ENCODE data around the gene SDS.

The SDS gene

GRCh38 chr12:113440947-113441782 is 37.5 kb upstream of the SDS start:
- TF ChIP-seq ESRRG (CRISPR knock-in tag; IDR thresholded peaks at IDR 0.05), result no peak
- TF ChIP-seq PPARA (CRISPR knock-in tag; IDR thresholded peaks at IDR 0.05; ENCODE audit: borderline replicate concordance), result no peak
- no peak for TF ChIP-seq ZC3H10 (CRISPR knock-in tag; IDR thresholded peaks at IDR 0.05)
- TF ChIP-seq ISL1 (CRISPR knock-in tag; IDR thresholded peaks at IDR 0.05), result no peak
- TF ChIP-seq SNAI2 (CRISPR knock-in tag; IDR thresholded peaks at IDR 0.05), result no peak
- no peak for ATAC-seq

GRCh38 chr12:113440336-113440735 is 36.6 kb upstream of the SDS start:
- TF ChIP-seq TSHZ2 (CRISPR knock-in tag; IDR thresholded peaks at IDR 0.05), result no peak
- ATAC-seq, result no peak

- TF ChIP-seq ZFP30 (CRISPR knock-in tag; IDR thresholded peaks at IDR 0.05) (no peak), CSRNP3 (CRISPR knock-in tag; IDR thresholded peaks at IDR 0.05) (no peak)
- peak; percentile 87 for ATAC-seq
Observed at GRCh38 chr12:113439606-113440030, 35.9 kb upstream of the SDS start.

GRCh38 chr12:113439301-113439597 is 35.6 kb upstream of the SDS start:
- no peak for TF ChIP-seq ARNTL (CRISPR knock-in tag; IDR thresholded peaks at IDR 0.05; ENCODE audit: borderline replicate concordance, low read depth)
- no peak for TF ChIP-seq ISL1 (CRISPR knock-in tag; IDR thresholded peaks at IDR 0.05)
- no peak for TF ChIP-seq CSDC2 (CRISPR knock-in tag; IDR thresholded peaks at IDR 0.05)
- no peak for TF ChIP-seq BACH2 (CRISPR knock-in tag; IDR thresholded peaks at IDR 0.05; ENCODE audit: borderline replicate concordance)
- TF ChIP-seq GLIS3 (CRISPR knock-in tag; IDR thresholded peaks at IDR 0.05), result no peak
- no peak for TF ChIP-seq ZC3H10 (CRISPR knock-in tag; IDR thresholded peaks at IDR 0.05)
- TF ChIP-seq ZFP3 (CRISPR knock-in tag; IDR thresholded peaks at IDR 0.05), result no peak
- TF ChIP-seq TOX (CRISPR knock-in tag; IDR thresholded peaks at IDR 0.05; ENCODE audit: borderline replicate concordance), result no peak
- no peak for TF ChIP-seq ZNF565 (CRISPR knock-in tag; conservative IDR thresholded peaks at IDR 0.05; ENCODE audit: low read depth)
- no peak for TF ChIP-seq PATZ1 (CRISPR knock-in tag; IDR thresholded peaks at IDR 0.05; ENCODE audit: borderline replicate concordance)
- no peak for TF ChIP-seq ZFP30 (CRISPR knock-in tag; IDR thresholded peaks at IDR 0.05)
- TF ChIP-seq TCF4 (CRISPR knock-in tag; IDR thresholded peaks at IDR 0.05; ENCODE audit: borderline replicate concordance), result no peak
- no peak for TF ChIP-seq RARB (CRISPR knock-in tag; IDR thresholded peaks at IDR 0.05)
- TF ChIP-seq ZNF8 (CRISPR knock-in tag; IDR thresholded peaks at IDR 0.05), result no peak
- TF ChIP-seq SNAI2 (CRISPR knock-in tag; IDR thresholded peaks at IDR 0.05), result no peak
- TF ChIP-seq OSR1 (CRISPR knock-in tag; IDR thresholded peaks at IDR 0.05), result no peak
- no peak for TF ChIP-seq PPARA (CRISPR knock-in tag; IDR thresholded peaks at IDR 0.05; ENCODE audit: borderline replicate concordance)
- TF ChIP-seq CSRNP3 (CRISPR knock-in tag; IDR thresholded peaks at IDR 0.05), result no peak
- no peak for TF ChIP-seq POU6F1 (CRISPR knock-in tag; IDR thresholded peaks at IDR 0.05; ENCODE audit: borderline replicate concordance, low read depth)
- TF ChIP-seq TSHZ2 (CRISPR knock-in tag; IDR thresholded peaks at IDR 0.05), result no peak
- ATAC-seq, result no peak
